ENCODE results near the gene NFIX. TPM values are rescaled to one million over a fixed set of nuclear protein-coding genes. Genes with fewer than 3 reads are reported as not detected.
"Not testable (repeated sequence)": the region's sequence is repeated elsewhere in the genome, so short reads cannot be mapped to it uniquely, and the experiment has no call there.

The NFIX gene
- total RNA-seq, 1 donor from 2014 or later = 23.3 TPM

DNA sequence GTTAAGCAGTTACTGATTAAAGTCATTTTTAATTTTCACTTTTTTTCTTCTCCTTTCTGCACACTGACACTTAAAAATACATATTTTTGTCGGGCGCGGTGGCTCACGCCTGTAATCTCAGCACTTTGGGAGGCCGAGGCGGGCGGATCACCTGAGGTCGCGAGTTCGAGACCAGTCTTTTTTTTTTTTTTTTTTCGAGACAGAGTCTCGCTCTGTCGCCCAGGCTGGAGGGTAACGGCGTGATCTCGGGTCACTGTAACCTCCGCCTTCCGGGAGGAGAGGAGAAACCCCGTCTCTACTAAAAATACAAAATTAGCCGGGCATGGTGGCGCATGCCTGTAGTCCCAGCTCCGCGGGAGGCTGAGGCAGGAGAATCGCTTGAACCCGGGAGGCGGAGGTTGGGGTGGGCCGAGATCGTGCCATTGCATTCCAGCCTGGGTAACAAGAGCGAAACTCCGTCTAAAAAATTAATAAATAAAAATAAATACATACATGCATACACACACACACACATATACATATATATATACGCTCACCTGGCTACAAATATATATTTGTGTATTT is 37.8 kb upstream of the NFIX start:
- DNase-seq (ENCODE audit: low read depth) = not testable (repeated sequence)

DNA sequence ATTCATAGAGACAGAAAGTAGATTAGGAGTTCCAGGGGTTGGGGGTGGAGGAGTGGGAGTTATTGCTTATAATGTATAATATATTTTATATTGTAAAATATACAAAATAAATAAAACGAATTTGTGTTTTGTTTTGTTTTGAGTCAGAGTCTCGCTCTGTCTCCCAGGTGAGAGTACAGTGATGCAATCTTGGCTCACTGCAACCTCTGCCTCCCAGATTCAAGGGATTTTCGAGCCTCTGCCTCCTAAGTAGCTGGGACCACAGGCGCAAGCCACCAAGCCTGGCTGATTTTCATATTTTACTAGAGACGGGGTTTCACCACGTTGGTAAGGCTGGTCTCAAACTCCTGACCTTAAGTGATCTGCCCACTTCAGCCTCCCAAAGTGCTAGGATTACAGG is 35.8 kb upstream of the NFIX start:
- DNase-seq (ENCODE audit: low read depth) = no peak

GRCh38 chr19:12965017-12965811 is 30.1 kb upstream of the NFIX start:
- peak; percentile 83 for DNase-seq (ENCODE audit: low read depth)

DNA sequence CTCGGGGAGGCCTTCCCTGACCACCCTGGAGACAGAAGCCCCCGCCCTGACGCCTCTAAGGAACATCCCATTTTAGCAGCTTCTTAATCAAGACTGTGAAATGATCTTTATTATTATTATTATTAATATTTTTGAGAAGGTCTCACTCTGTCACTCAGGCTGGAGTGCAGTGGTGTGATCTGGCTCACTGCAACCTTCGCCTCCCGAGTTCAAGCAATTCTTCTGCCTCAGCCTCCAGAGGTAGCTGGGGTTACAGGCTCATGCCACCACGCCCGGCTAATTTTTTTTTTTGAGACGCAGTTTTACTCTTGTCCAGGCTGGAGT is 29.5 kb upstream of the NFIX start:
- no peak for DNase-seq (ENCODE audit: low read depth)

DNA sequence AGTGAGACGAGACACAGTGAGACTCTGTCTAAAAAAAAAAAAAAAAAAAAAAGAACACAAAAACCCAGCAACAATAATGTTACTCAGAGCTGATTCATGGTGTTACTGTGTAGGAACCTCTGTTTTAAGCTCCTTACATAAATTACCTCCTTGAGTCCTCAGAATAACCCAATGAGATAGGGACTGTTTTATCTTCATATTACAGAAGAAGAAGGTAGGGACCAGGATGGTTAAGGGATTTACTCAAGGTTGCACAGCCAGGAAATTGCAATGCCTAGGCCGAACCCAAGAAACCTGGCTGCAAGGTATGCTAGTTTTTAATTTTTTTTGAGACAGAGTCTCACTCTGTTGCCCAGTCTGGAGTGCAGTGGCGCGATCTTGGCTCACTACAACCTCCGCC is 27.4 kb upstream of the NFIX start:
- no peak for DNase-seq (ENCODE audit: low read depth)

- no peak for DNase-seq (ENCODE audit: low read depth)
These were observed 25.8 kb upstream of the NFIX start, which contains the start of gene DAND5 for GRCh38 chr19:12969292-12969988. Gene DAND5, plus strand, starts transcription at chr19:12969576. Its CDS starts 85 bp downstream, at chr19:12969661.

GRCh38 chr19:12970070-12970820 is 25.0 kb upstream of the NFIX start:
- DNase-seq (ENCODE audit: low read depth) = no peak

- DNase-seq (ENCODE audit: low read depth) = no peak
These were observed 22.0 kb upstream of the NFIX start for GRCh38 chr19:12973236-12973635.

DNA sequence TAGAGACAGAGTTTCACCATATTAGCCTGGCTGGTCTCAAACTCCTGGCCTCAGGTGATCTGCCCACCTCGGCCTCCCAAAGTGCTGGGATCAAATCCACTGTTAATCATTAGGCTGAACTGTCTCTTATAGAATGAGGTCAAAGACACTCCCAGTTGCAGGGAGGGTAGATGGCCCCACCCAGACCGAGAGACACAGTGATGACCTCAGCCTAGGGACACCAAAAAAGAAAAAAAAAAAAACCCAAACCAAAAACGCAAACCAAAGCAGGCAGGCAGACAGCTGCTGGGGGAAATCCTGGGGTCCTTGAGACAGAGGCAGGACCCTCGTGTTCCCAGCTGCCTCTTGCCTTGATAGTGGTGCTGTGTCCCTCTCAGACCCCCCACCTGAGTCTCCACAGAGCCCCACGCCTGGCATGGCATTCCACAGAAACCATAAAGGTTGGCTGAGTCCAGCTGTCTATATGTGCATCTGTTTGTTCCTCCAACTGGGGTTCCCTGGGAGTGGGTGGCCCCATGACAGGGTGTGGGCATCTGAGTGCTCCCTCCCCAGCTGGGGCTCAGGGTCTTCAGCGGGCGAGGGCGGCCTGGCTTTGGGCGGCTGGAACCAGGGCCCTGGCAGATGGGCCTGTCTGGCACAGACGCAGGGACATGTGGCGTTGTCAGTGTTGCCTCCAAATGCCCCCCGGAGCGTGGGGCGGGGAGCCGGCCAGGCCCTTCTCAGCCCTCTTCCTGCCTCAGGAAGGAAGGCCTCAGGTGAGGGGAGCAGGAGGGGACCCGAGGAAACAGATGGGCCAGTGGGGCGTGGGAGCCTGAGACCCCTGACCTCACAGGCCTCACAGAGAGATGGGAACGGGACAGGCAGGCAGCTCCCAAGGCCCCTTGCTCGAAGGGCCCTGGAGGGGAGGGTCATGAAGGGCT is 20.7 kb upstream of the NFIX start:
- DNase-seq (ENCODE audit: low read depth) = peak; percentile 38

- DNase-seq (ENCODE audit: low read depth) = no peak
These were observed 20.0 kb upstream of the NFIX start for GRCh38 chr19:12975221-12975741.

GRCh38 chr19:12976109-12976508 is 19.2 kb upstream of the NFIX start:
- DNase-seq (ENCODE audit: low read depth) = not testable (repeated sequence)

- no peak for DNase-seq (ENCODE audit: low read depth)
These were observed 15.3 kb upstream of the NFIX start for GRCh38 chr19:12979974-12980373.

GRCh38 chr19:12982648-12983047 is 12.6 kb upstream of the NFIX start:
- no peak for DNase-seq (ENCODE audit: low read depth)

DNA sequence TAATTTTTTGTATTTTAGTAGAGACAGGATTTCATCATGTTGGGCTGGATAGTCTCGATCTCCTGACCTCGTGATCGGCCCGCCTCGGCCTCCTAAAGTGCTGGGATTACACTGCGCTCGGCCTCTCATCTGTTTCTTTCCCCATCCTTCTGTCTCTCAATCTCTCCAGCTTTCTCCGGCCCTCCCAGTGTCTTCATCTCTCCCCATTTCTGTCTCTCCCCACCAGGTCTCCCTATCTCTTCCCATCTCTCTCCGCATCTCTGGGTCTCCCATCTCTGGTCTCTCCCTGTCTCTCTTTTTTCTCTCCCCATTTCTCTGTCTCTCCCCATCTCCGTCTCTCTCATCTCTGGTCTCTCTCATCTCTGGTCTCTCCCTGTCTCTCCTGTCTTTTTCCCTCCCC is 12.2 kb upstream of the NFIX start:
- DNase-seq (ENCODE audit: low read depth) = no peak

- peak; percentile 77 for DNase-seq (ENCODE audit: low read depth)
These were observed 11.6 kb upstream of the NFIX start for GRCh38 chr19:12983542-12984142.

DNA sequence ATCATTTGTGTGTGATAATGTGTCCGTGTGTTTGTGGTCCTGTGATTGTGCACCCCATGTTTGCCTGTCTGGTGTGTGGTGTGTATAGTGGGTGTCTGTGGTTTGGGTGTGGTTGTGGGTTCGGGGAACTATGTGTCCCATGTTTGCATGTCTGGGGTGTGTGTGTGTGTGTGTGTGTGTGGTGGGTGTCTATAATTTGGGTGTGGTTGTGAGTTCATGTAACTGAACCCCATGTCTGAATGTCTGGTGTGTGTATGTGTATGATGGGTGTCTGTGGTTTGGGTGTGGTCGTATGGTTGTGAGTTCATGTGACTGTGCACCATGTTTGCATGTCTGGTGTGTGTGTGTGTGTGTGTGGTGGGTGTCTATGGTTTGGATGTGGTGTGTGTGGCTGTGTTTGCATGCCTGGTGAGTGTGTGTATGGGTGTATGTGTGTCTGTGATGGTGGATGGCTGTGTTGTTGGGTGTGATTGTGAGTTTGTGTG is 11.1 kb upstream of the NFIX start:
- peak; percentile 33 for DNase-seq (ENCODE audit: low read depth)

GRCh38 chr19:12984683-12985048 is 10.6 kb upstream of the NFIX start:
- peak; percentile 64 for DNase-seq (ENCODE audit: low read depth)

DNA sequence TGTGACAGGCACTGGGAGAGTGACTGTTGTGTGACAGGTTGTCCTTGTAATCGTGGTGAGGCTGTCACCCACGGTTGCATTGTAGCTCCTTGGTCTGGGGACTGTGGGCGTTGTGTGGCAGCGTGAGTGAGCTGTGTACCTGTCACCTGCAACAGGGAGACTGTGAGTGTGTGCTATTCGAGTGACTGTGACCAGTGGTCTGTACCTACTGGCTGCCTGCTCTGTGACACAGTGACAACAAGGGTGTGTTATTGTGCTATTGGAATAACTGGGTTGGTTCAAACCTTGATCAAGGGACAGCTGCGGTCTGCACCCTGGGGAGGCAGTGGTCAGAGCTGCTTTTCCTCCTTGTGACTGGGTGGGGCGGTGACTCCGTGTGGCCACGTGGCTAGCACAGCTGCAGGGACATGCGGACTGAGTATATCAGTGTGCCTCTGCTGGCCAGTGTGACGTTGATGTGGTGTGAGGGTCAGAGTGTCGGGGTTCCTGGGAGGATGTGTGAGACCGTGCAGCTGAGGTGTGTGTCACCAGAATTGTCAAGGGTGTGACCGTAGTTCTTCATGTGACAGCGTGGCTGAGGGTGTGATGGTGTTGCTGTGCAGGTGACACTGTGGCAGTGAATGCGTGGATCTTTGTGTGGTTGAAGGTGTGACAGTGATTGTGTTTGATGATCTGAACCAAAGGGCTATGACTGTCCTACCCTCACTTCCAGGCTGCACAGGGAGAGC is 10.1 kb upstream of the NFIX start:
- DNase-seq (ENCODE audit: low read depth) = peak; percentile 98

DNA sequence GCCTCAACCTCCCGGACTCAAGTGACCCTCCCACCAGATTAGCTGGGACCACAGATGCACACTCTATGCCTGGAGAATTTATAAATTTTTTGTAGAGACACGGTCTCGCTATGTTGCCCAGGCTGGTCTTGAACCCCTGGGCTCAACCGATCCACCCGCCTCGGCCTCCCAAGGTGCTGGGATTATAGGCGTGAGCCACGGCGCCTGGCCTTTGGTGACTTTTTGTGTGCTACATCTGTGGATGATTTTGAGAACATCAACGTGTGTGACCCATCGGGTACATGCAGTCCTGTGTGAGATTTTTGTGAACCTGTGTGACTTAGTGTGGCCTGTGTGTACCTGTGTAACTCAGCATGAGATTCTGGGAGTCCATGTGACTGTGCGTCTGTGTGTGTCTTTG is 8.5 kb upstream of the NFIX start:
- no peak for DNase-seq (ENCODE audit: low read depth)

Data from myocyte (in vitro differentiated cells).